H1 (cell line): ENCODE data around the gene PPM1F. TPM values are rescaled to one million over a fixed set of nuclear protein-coding genes. Genes with fewer than 3 reads are reported as not detected.
A peak's percentile ranks its signal among the peaks of the same experiment; 100 is the strongest.

Source experiments
- CTCF ChIA-PET: fragments of 300-600 bp; sonication (Branson Sonifier 250); formaldehyde crosslinking; loops from one replicate; lab custom pipeline; 2021; ENCODE audit not compliant: partially characterized antibody; lab: Charles Lee
- POLR2A ChIA-PET: fragments of 300-600 bp; sonication (Branson Sonifier 250); formaldehyde crosslinking; loops from one replicate; lab custom pipeline; 2021; ENCODE audit warnings: inconsistent platforms; ENCODE audit not compliant: partially characterized antibody; lab: Charles Lee
- DNase-seq, 2 experiments: peaks; one replicate each; pipeline versions ENCODE4 v3.0.0 to v3.0.0-alpha.2; 2010 to 2022; ENCODE audit warnings: low spot score in 2 of 2, low read depth in 1 of 2, mixed read lengths in 1 of 2
- FAIRE-seq: peaks from 2 replicates; lab custom pipeline; 2011; peaks lifted over from hg19 to GRCh38; lab: Jason Lieb, UNC
- H2AFZ ChIP-seq: 2 replicates; pipeline ENCODE4 v1.8.1; 2012; ENCODE audit warnings: low read length, inconsistent platforms
- H2AK5ac ChIP-seq: 2 replicates; pipeline ENCODE4 v1.6.1; 2013; ENCODE audit warnings: low read depth, low read length
- H2BK120ac ChIP-seq: replicated peaks from 2 replicates; pipeline ENCODE3; 2013; ENCODE audit warnings: low read depth, low read length, inconsistent platforms
- H2BK12ac ChIP-seq: 2 replicates; pipeline ENCODE4 v1.6.1; 2013; ENCODE audit warnings: low read depth, low read length
- H2BK15ac ChIP-seq: 2 replicates; pipeline ENCODE4 v1.6.1; 2013; ENCODE audit warnings: low read length
- H2BK20ac ChIP-seq: 2 replicates; pipeline ENCODE4 v1.6.1; 2013; ENCODE audit warnings: low read length
- H2BK5ac ChIP-seq: 2 replicates; pipeline ENCODE4 v1.6.1; 2013; ENCODE audit warnings: low read depth, low read length
- H3K14ac ChIP-seq: 2 replicates; pipeline ENCODE4 v1.6.1; 2013; ENCODE audit warnings: inconsistent platforms; ENCODE audit not compliant: insufficient read length
- H3K18ac ChIP-seq: 2 replicates; pipeline ENCODE4 v1.6.1; 2013; ENCODE audit warnings: low read length; ENCODE audit errors: extremely low read depth
- H3K23ac ChIP-seq: 2 replicates; pipeline ENCODE4 v1.6.1; 2013; ENCODE audit warnings: inconsistent platforms; ENCODE audit not compliant: insufficient read length
- H3K23me2 ChIP-seq: 2 replicates; pipeline ENCODE4 v1.6.1; 2013; ENCODE audit warnings: low read depth, low read length
- H3K27ac ChIP-seq: 2 replicates; pipeline ENCODE4 v1.6.1; 2011; ENCODE audit warnings: low read depth, low read length, inconsistent platforms
- H3K27me3 ChIP-seq, 4 experiments: replicated peaks in 1 of 4; 1 replicate in 1 of 4; 2 replicates in 3 of 4; pipeline versions ENCODE4 v1.6.1 to v1.8.1; 2011 to 2013; ENCODE audit warnings: low read length in 3 of 4, mild to moderate bottlenecking in 3 of 4, inconsistent platforms in 2 of 4, mixed read lengths in 2 of 4, moderate library complexity in 1 of 4; ENCODE audit not compliant: control insufficient read depth in 3 of 4, insufficient read depth in 3 of 4; ENCODE audit errors: extremely low read depth in 1 of 4
- H3K36me3 ChIP-seq, 4 experiments: 2 replicates each; pipeline versions ENCODE4 v1.6.1 to v1.8.1; 2011 to 2013; ENCODE audit warnings: mild to moderate bottlenecking in 4 of 4, low read length in 3 of 4, moderate library complexity in 2 of 4, control low read depth in 1 of 4, inconsistent platforms in 1 of 4; ENCODE audit not compliant: insufficient read depth in 4 of 4, control insufficient read depth in 2 of 4
- H3K4ac ChIP-seq: replicated peaks from 2 replicates; pipeline ENCODE3; 2013; ENCODE audit warnings: low read length, low read depth, mixed read lengths, inconsistent platforms; ENCODE audit not compliant: insufficient read length
- H3K4me1 ChIP-seq, 4 experiments: replicated peaks in 1 of 4; 1 replicate in 1 of 4; 2 replicates in 3 of 4; pipeline versions ENCODE4 v1.6.1 to v1.8.1; 2011 to 2013; ENCODE audit warnings: low read length in 3 of 4, inconsistent platforms in 2 of 4, mixed read lengths in 1 of 4; ENCODE audit not compliant: insufficient read depth in 4 of 4, control insufficient read depth in 3 of 4
- H3K4me2 ChIP-seq, 2 experiments: 2 replicates each; pipeline versions ENCODE4 v1.6.1 to v1.8.1; 2011 to 2013; ENCODE audit warnings: low read depth in 2 of 2, low read length in 2 of 2, control low read depth in 1 of 2, inconsistent platforms in 1 of 2, mild to moderate bottlenecking in 1 of 2; ENCODE audit not compliant: insufficient read depth in 1 of 2
- H3K4me3 ChIP-seq, 4 experiments: fragments of 200-600, 300-600 bp in 1 of 4; sonication (generic), shearing (Covaris generic), sonication (Bioruptor Twin) in 1 of 4; 2 replicates each; pipeline versions ENCODE4 v1.5.1 to v1.8.1; 2011 to 2016; ENCODE audit warnings: low read length in 4 of 4, low read depth in 3 of 4, control low read depth in 2 of 4, inconsistent platforms in 2 of 4, mild to moderate bottlenecking in 2 of 4, mixed read lengths in 1 of 4, moderate library complexity in 1 of 4; ENCODE audit not compliant: insufficient read depth in 2 of 4; ENCODE audit errors: extremely low read depth in 1 of 4
- H3K56ac ChIP-seq: replicated peaks from 2 replicates; pipeline ENCODE3; 2013; ENCODE audit warnings: low read depth, mild to moderate bottlenecking, mixed read lengths, low read length, inconsistent platforms; ENCODE audit not compliant: insufficient read length
- H3K79me1 ChIP-seq: 2 replicates; pipeline ENCODE4 v1.6.1; 2013; ENCODE audit warnings: low read depth, low read length, control low read depth
- H3K79me2 ChIP-seq, 2 experiments: 2 replicates each; pipeline versions ENCODE4 v1.6.1 to v1.8.1; 2012 to 2013; ENCODE audit warnings: low read length in 2 of 2, mild to moderate bottlenecking in 2 of 2, inconsistent platforms in 1 of 2; ENCODE audit not compliant: insufficient read depth in 2 of 2, control insufficient read depth in 1 of 2
- H3K9ac ChIP-seq, 4 experiments: replicated peaks in 1 of 4; 1 replicate in 1 of 4; 2 replicates in 3 of 4; pipeline versions ENCODE4 v1.6.1 to v1.8.1; 2011 to 2013; ENCODE audit warnings: low read depth in 3 of 4, low read length in 3 of 4, control low read depth in 2 of 4, mild to moderate bottlenecking in 2 of 4, moderate library complexity in 2 of 4, inconsistent platforms in 1 of 4; ENCODE audit errors: extremely low read depth in 1 of 4
- H3K9me3 ChIP-seq, 2 experiments: 2 replicates each; pipeline versions ENCODE4 v1.6.1 to v1.8.1; 2012 to 2013; ENCODE audit warnings: mild to moderate bottlenecking in 2 of 2, moderate library complexity in 2 of 2, control low read depth in 1 of 2, inconsistent platforms in 1 of 2, low read depth in 1 of 2, low read length in 1 of 2, mixed read lengths in 1 of 2; ENCODE audit not compliant: insufficient read depth in 2 of 2
- H4K20me1 ChIP-seq, 2 experiments: replicated peaks in 1 of 2; 2 replicates each; pipeline versions ENCODE3 to v1.8.1; 2011 to 2013; ENCODE audit warnings: inconsistent platforms in 2 of 2, low read length in 2 of 2, mild to moderate bottlenecking in 1 of 2; ENCODE audit not compliant: insufficient read depth in 2 of 2, control insufficient read depth in 1 of 2
- H4K5ac ChIP-seq: 2 replicates; pipeline ENCODE4 v1.6.1; 2013; ENCODE audit warnings: low read length, low read depth, mixed read lengths, inconsistent platforms; ENCODE audit not compliant: insufficient read length
- H4K8ac ChIP-seq: 2 replicates; pipeline ENCODE4 v1.8.0; 2013; ENCODE audit warnings: mild to moderate bottlenecking, moderate library complexity, low read length, inconsistent platforms; ENCODE audit not compliant: insufficient read depth; ENCODE audit errors: extremely low read depth
- H4K91ac ChIP-seq: replicated peaks from 2 replicates; pipeline ENCODE3; 2013; ENCODE audit warnings: low read length, mixed read lengths, inconsistent platforms; ENCODE audit not compliant: insufficient read length
- KDM4A ChIP-seq: IDR thresholded peaks from one replicate; pipeline ENCODE4 v1.7.1; 2012; ENCODE audit warnings: low read depth, mild to moderate bottlenecking, moderate library complexity, low read length, inconsistent platforms; ENCODE audit not compliant: severe bottlenecking
- POLR2AphosphoS5 ChIP-seq: IDR thresholded peaks from 2 replicates; pipeline ENCODE4 v1.6.1; 2011; ENCODE audit warnings: low read depth, low read length
- SP1 ChIP-seq: IDR thresholded peaks from 2 replicates; pipeline ENCODE4 v1.6.1; 2011; ENCODE audit warnings: low read depth, low read length
- WGBS, 2 experiments: shearing (Covaris generic) in 1 of 2; methylation state at CpG; one replicate each; pipeline versions ENCODE4 v1.1.6 to v1.1.7; 2013 to 2015; ENCODE audit warnings: low lambda C conversion rate in 2 of 2, mixed read lengths in 2 of 2, inconsistent platforms in 1 of 2, low coverage in 1 of 2, missing lambda C conversion rate in 1 of 2; ENCODE audit not compliant: insufficient replicate concordance in 2 of 2, insufficient coverage in 1 of 2, insufficient read length in 1 of 2; ENCODE audit errors: extremely low coverage in 1 of 2, missing lambda C conversion rate in 1 of 2; 5-methylcytosine and 5-hydroxymethylcytosine counted together
- polyA plus RNA-seq, 7 experiments: library from polyadenylated mRNA; depleted of rRNA in 3 of 7; stranded (reverse) in 5 of 7; unstranded in 2 of 7; fragments of >200 nt in 5 of 7; fragments of 200-250 nt in 2 of 7; gene quantifications; 1 replicate in 5 of 7; 2 replicates in 1 of 7; 4 replicates in 1 of 7; pipeline versions ENCODE4 v1.2.1 to v1.2.3, GENCODE V29; 2011 to 2013; ENCODE audit warnings: missing spikeins in 2 of 7, mixed read lengths in 2 of 7
- total RNA-seq: library from RNA; stranded (reverse); fragmentation: NEBNext Ultra II Directional; extraction: Animal tissue kit (Norgen Biotek cat#: 25700); gene quantifications from 2 replicates; pipeline ENCODE4 v1.2.1, GENCODE V29; 2021

The PPM1F gene
- total and polyA plus RNA-seq, 2 of the 8 experiments (the other 6 are each of a cell fraction or from before 2014, with no cell fraction given) = 12.4 to 22.8 TPM

DNA sequence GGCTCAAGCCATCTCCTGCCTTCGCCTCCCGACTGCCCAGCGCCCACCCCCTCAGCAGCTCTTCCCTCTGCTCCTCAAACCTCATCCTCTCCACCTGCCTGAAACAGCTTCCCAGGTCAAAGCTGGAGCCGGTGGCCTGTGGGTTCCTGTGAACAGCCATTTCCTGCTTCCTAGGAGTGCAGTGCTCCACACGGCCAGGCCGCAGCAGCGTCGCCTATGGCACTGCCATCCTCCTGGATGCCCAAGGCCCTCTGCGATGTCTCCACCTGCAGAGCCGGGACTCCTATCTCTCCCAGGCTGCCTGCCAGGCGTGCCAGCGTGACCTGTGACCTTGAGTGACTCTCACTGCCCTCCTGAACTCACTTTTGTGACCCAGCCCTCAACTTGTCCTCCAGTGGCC lies 24.6 kb downstream of the PPM1F start:
- no peak overlapping the region for H2BK120ac ChIP-seq
- H3K23ac ChIP-seq = no peak overlapping the region
- TF ChIP-seq SP1 = no peak
- TF ChIP-seq POLR2AphosphoS5 = no peak
- TF ChIP-seq KDM4A = no peak
- TF ChIP-seq, all 59 proteins: peak for 0
- DNase-seq (peak in 1 of 2 experiments; percentile 44), FAIRE-seq (no peak)
- Histone ChIP-seq H3K4ac (no peak overlapping the region), H3K36me3 (0 out of 8 replicates have a peak, but pooled peaks cover 0 to 3% (median 1%) of the 10 kb centered on the region in 4 experiments), H2AFZ (no peak overlapping the region), H4K20me1 (no peaks in the 10 kb centered on the region), H4K8ac (no peak overlapping the region), H2BK15ac (no peak overlapping the region), H2AK5ac (0 out of 2 replicates have a peak overlapping the region, but pooled peaks have one; percentile 24), H3K23me2 (no peaks in the 10 kb centered on the region), H3K27me3 (no peaks in the 10 kb centered on the region), H4K91ac (peak overlapping the region; percentile 47), H3K18ac (no peak overlapping the region), H3K4me2 (no peak overlapping the region), H3K4me1 (peaks cover 3 to 28% (median 21%) of the 10 kb centered on the region in 4 experiments), H2BK5ac (peak overlapping the region; percentile 52; the same call in 1 of the 2 replicates), H2BK12ac (no peak overlapping the region), H3K56ac (no peak overlapping the region), H3K4me3 (no peak overlapping the region), H3K79me2 (no peaks in the 10 kb centered on the region), H3K27ac (no peak overlapping the region), H4K5ac (no peak overlapping the region), H3K9me3 (no peaks in the 10 kb centered on the region), H3K79me1 (no peaks in the 10 kb centered on the region), H3K14ac (no peak overlapping the region), H2BK20ac (no peak overlapping the region), H3K9ac (no peak overlapping the region)
- 94% methylated on average over 12 of the region's 12 CpGs; no CpG with 5 or more reads in 1 of the 2 experiments for whole genome bisulfite sequencing, 2 experiments
- ChIA-PET POLR2A (interaction anchor here (1.6 kb wide), 1 partner anchor 9 kb away, joined by 8 read pairs; no protein-coding TSS in a partner anchor), CTCF (interaction anchor here (0.6 to 2.0 kb wide), 4 partner anchors 10 to 169 kb away, joined by 3 to 16 read pairs (median 8); no protein-coding TSS in a partner anchor)
